ENCODE data around the gene IL1R2. TPM values are rescaled to one million over a fixed set of nuclear protein-coding genes. Genes with fewer than 3 reads are reported as not detected.

IL1R2 gene
- total and polyA plus RNA-seq, 8 donors: 0.39 to 3.8 (median 1.6) TPM

- intact Hi-C loops (cut with DNase I): no loop called here
- FAIRE-seq: no peak
- Histone ChIP-seq H3K36me3 (no peaks in the 10 kb centered on the region), H3K9me3 (no peaks in the 10 kb centered on the region), H3K4me1 (peaks cover 0 to 6% (median 0%) of the 10 kb centered on the region in 3 donors), H3K27me3 (no peaks in the 10 kb centered on the region), H3K4me3 (no peak overlapping the region), H3K27ac (no peak overlapping the region)
- WGBS, 2 donors: 60 to 76% methylated on average over 4 of the region's 4 CpGs
- ATAC-seq: no peak
- no peak for TF ChIP-seq CTCF (IDR thresholded peaks at IDR 0.05)
- DNase-seq: no peak
Observed at GRCh38 chr2:101963198-101963597, 28.6 kb upstream of the IL1R2 start.

- Histone ChIP-seq H3K4me3 (no peak overlapping the region), H3K4me1 (peaks cover 0 to 6% (median 0%) of the 10 kb centered on the region in 3 donors), H3K27me3 (no peaks in the 10 kb centered on the region), H3K36me3 (no peaks in the 10 kb centered on the region), H3K9me3 (no peaks in the 10 kb centered on the region), H3K27ac (peak overlapping the region; percentile 15 to 41 (median 36))
- intact Hi-C loops (cut with DNase I): no loop called here
- 63% methylated on average over 7 of the region's 7 CpGs for WGBS, 2 donors
- DNase-seq (peak in 2 of 6 donors; percentile 37 to 49), ATAC-seq (peak; percentile 28 to 81 (median 64)), FAIRE-seq (no peak)
- no peak for TF ChIP-seq CTCF (IDR thresholded peaks at IDR 0.05)
Observed at GRCh38 chr2:101967826-101968513, 23.8 kb upstream of the IL1R2 start.

- ATAC-seq (no peak), FAIRE-seq (no peak), DNase-seq (no peak)
- intact Hi-C loops (cut with DNase I): no loop called here
- Histone ChIP-seq H3K27me3 (no peaks in the 10 kb centered on the region), H3K9me3 (no peaks in the 10 kb centered on the region), H3K27ac (no peak overlapping the region), H3K4me1 (peaks cover 0 to 6% (median 0%) of the 10 kb centered on the region in 3 donors), H3K4me3 (no peak overlapping the region), H3K36me3 (no peaks in the 10 kb centered on the region)
- no peak for TF ChIP-seq CTCF (IDR thresholded peaks at IDR 0.05)
- 82 to 87% methylated on average over 3 of the region's 3 CpGs for WGBS, 2 donors
Observed at GRCh38 chr2:101969723-101970122, 22.0 kb upstream of the IL1R2 start.

GRCh38 chr2:101970901-101971300, 20.9 kb upstream of the IL1R2 start:
- FAIRE-seq: no peak
- Histone ChIP-seq H3K4me1 (peaks cover 0 to 6% (median 0%) of the 10 kb centered on the region in 3 donors), H3K27me3 (no peaks in the 10 kb centered on the region), H3K36me3 (no peaks in the 10 kb centered on the region), H3K4me3 (no peak overlapping the region), H3K9me3 (no peaks in the 10 kb centered on the region), H3K27ac (no peak overlapping the region)
- no peak for ATAC-seq
- no peak for TF ChIP-seq CTCF (IDR thresholded peaks at IDR 0.05)
- intact Hi-C loops (cut with DNase I): no loop called here
- WGBS, 2 donors: 85 to 100% methylated on average over 1 of the region's 1 CpG
- no peak for DNase-seq

GRCh38 chr2:101971836-101972235, 19.9 kb upstream of the IL1R2 start:
- no peaks in the 10 kb centered on the region for H3K36me3 ChIP-seq
- H3K4me3 ChIP-seq: no peak overlapping the region
- FAIRE-seq (no peak), ATAC-seq (no peak), DNase-seq (no peak)
- H3K27me3 ChIP-seq: no peaks in the 10 kb centered on the region
- intact Hi-C loops (cut with DNase I): no loop called here
- no peak for TF ChIP-seq CTCF (IDR thresholded peaks at IDR 0.05)
- peaks cover 0 to 6% (median 0%) of the 10 kb centered on the region in 3 donors for H3K4me1 ChIP-seq
- H3K27ac ChIP-seq: no peak overlapping the region
- no peaks in the 10 kb centered on the region for H3K9me3 ChIP-seq

All from pancreas (tissue), 10 donors.